Lung microvascular endothelial cell (primary cell): ENCODE measurements around the gene BPIFB1. TPM values are rescaled to one million over a fixed set of nuclear protein-coding genes. Genes with fewer than 3 reads are reported as not detected.

ENCODE experiments used
- DNase-seq, 2 donors: peaks; one replicate each; pipeline versions ENCODE4 v3.0.0 to v3.0.0-alpha.2; 2010; ENCODE audit warnings: low read depth in 2 of 2
- total RNA-seq: library from RNA; depleted of rRNA; stranded (reverse); fragments of >200 nt; gene quantifications from 2 replicates; pipeline ENCODE4 v1.2.1, GENCODE V29; 2014

BPIFB1 gene
- total RNA-seq, 1 donor from 2014 or later: not detected

- DNase-seq: no peak
Observed at GRCh38 chr20:33325350-33325749, 42.3 kb downstream of the BPIFB1 start.

GRCh38 chr20:33328157-33329137 is 45.4 kb downstream of the BPIFB1 start:
- DNase-seq: no peak

- no peak for DNase-seq
Observed at GRCh38 chr20:33332905-33333456, 50.0 kb downstream of the BPIFB1 start.

GRCh38 chr20:33333616-33334015 is 50.6 kb downstream of the BPIFB1 start:
- DNase-seq: no peak

GRCh38 chr20:33334111-33334510 is 51.1 kb downstream of the BPIFB1 start:
- DNase-seq: no peak

GRCh38 chr20:33336375-33336774 is 53.4 kb downstream of the BPIFB1 start:
- DNase-seq: no peak

GRCh38 chr20:33337119-33337518 is 54.1 kb downstream of the BPIFB1 start:
- no peak for DNase-seq

GRCh38 chr20:33337531-33338165 is 54.6 kb downstream of the BPIFB1 start:
- no peak for DNase-seq

GRCh38 chr20:33338467-33339258 is 55.6 kb downstream of the BPIFB1 start:
- no peak for DNase-seq

- DNase-seq: no peak
Observed at GRCh38 chr20:33339515-33340058, 56.6 kb downstream of the BPIFB1 start.

- no peak for DNase-seq
Observed at GRCh38 chr20:33343521-33343920, 60.5 kb downstream of the BPIFB1 start.

- no peak for DNase-seq
Observed at GRCh38 chr20:33345342-33345741, 62.3 kb downstream of the BPIFB1 start.

GRCh38 chr20:33348136-33348937 is 65.3 kb downstream of the BPIFB1 start:
- no peak for DNase-seq

- DNase-seq: no peak
Observed at GRCh38 chr20:33349493-33349892, 66.5 kb downstream of the BPIFB1 start.

- DNase-seq: peak in 1 of 2 donors; percentile 49
Observed at GRCh38 chr20:33351696-33352095, 68.7 kb downstream of the BPIFB1 start.

- DNase-seq: no peak
Observed at GRCh38 chr20:33352258-33353012, 69.4 kb downstream of the BPIFB1 start.

- no peak for DNase-seq
Observed at GRCh38 chr20:33353013-33353402, 70.0 kb downstream of the BPIFB1 start.
